HG03442 (cell line): ENCODE data around the gene UACA.
"Not testable (repeated sequence)": the region's sequence is repeated elsewhere in the genome, so short reads cannot be mapped to it uniquely, and the experiment has no call there.

Source experiments
- ATAC-seq: cut with Tn5 transposase; IDR thresholded peaks from one replicate; pipeline ENCODE4 v1.9.1; 2021; ENCODE audit warnings: mild to moderate bottlenecking, moderate library complexity; ENCODE audit not compliant: unreplicated experiment

UACA gene

GRCh38 chr15:70758790-70759462 lies 4.4 kb downstream of the UACA start:
- no peak for ATAC-seq

GRCh38 chr15:70757627-70758026 lies 5.7 kb downstream of the UACA start:
- ATAC-seq = no peak

GRCh38 chr15:70754862-70755261 lies 8.5 kb downstream of the UACA start:
- ATAC-seq = no peak

- ATAC-seq = no peak
These were observed 10.1 kb downstream of the UACA start for GRCh38 chr15:70753101-70753829.

- no peak for ATAC-seq
These were observed 11.1 kb downstream of the UACA start for GRCh38 chr15:70752193-70752635.

GRCh38 chr15:70750203-70750869 lies 13.0 kb downstream of the UACA start:
- ATAC-seq = no peak

GRCh38 chr15:70748281-70748747 lies 15.0 kb downstream of the UACA start:
- no peak for ATAC-seq

GRCh38 chr15:70746598-70746997 lies 16.8 kb downstream of the UACA start:
- not testable (repeated sequence) for ATAC-seq

- ATAC-seq = no peak
These were observed 20.4 kb downstream of the UACA start for GRCh38 chr15:70742928-70743327.

GRCh38 chr15:70741677-70742293 lies 21.6 kb downstream of the UACA start:
- ATAC-seq = no peak

GRCh38 chr15:70741107-70741531 lies 22.2 kb downstream of the UACA start:
- ATAC-seq = no peak

GRCh38 chr15:70735040-70735439 lies 28.3 kb downstream of the UACA start:
- not testable (repeated sequence) for ATAC-seq

GRCh38 chr15:70729164-70729563 lies 34.2 kb downstream of the UACA start:
- ATAC-seq = no peak

- ATAC-seq = no peak
These were observed 36.6 kb downstream of the UACA start for GRCh38 chr15:70726753-70727152.

GRCh38 chr15:70723927-70724326 lies 39.4 kb downstream of the UACA start:
- ATAC-seq = no peak

GRCh38 chr15:70723122-70723422 lies 40.3 kb downstream of the UACA start:
- no peak for ATAC-seq

- ATAC-seq = no peak
These were observed 40.9 kb downstream of the UACA start for GRCh38 chr15:70722266-70723121.

- ATAC-seq = no peak
These were observed 42.9 kb downstream of the UACA start for GRCh38 chr15:70720228-70721016.

- ATAC-seq = no peak
These were observed 46.0 kb downstream of the UACA start for GRCh38 chr15:70717237-70717793.
